Left ventricle myocardium superior (tissue), 1 donor: ENCODE data around the gene RSRC2. TPM values are rescaled to one million over a fixed set of nuclear protein-coding genes. Genes with fewer than 3 reads are reported as not detected.
"Not testable (repeated sequence)": the region's sequence is repeated elsewhere in the genome, so short reads cannot be mapped to it uniquely, and the experiment has no call there.

Experiments used
- ATAC-seq: fragments of 200-7000 bp; cut with Tn5 transposase; one replicate; pipeline ENCODE4 v1.9.1; 2020; ENCODE audit warnings: mild to moderate bottlenecking, moderate library complexity
- DNase-seq: peaks from one replicate; pipeline ENCODE4 v3.0.0-alpha.2; 2020
- intact Hi-C: fragments of 100-400 bp; cut with micrococcal nuclease; formaldehyde crosslinking; loops from one replicate; pipeline ENCODE4 v1.11.0; 2022
- total RNA-seq: library from RNA; stranded (reverse); fragmentation: NEBNext Ultra II Directional; extraction: Animal tissue kit (Norgen Biotek cat#: 25700); gene quantifications from one replicate; pipeline ENCODE4 v1.2.1, GENCODE V29; 2021
- donor health status: DM: no; HTN: yes; CAD: no; lungs with severe emphysema.

The RSRC2 gene
- total RNA-seq, 1 donor from 2014 or later: 36.7 TPM

- DNase-seq: no peak
- intact Hi-C loops: no loop called here
- ATAC-seq: no peak
These were observed 31.5 kb downstream of the RSRC2 start for GRCh38 chr12:122495258-122495657.

GRCh38 chr12:122493222-122493621 lies 33.5 kb downstream of the RSRC2 start:
- ATAC-seq, DNase-seq, intact Hi-C loops: not testable (repeated sequence)

- DNase-seq (no peak), ATAC-seq (no peak)
These were observed 34.7 kb downstream of the RSRC2 start for GRCh38 chr12:122491991-122492390.

GRCh38 chr12:122489038-122489437 lies 37.7 kb downstream of the RSRC2 start:
- ATAC-seq (no peak), DNase-seq (no peak)
- intact Hi-C loops: no loop called here

More at GRCh38 chr12:122491991-122492390, 34.7 kb downstream of the RSRC2 start:
- intact Hi-C loops: no loop called here

GRCh38 chr12:122487807-122488206 lies 38.9 kb downstream of the RSRC2 start:
- DNase-seq, intact Hi-C loops, ATAC-seq: not testable (repeated sequence)

- no peak for DNase-seq
- no peak for ATAC-seq
- intact Hi-C loops: no loop called here
These were observed 39.8 kb downstream of the RSRC2 start for GRCh38 chr12:122486805-122487426.

GRCh38 chr12:122486360-122486759 lies 40.4 kb downstream of the RSRC2 start:
- ATAC-seq, intact Hi-C loops, DNase-seq: not testable (repeated sequence)

GRCh38 chr12:122484385-122484784 lies 42.4 kb downstream of the RSRC2 start:
- intact Hi-C loops, ATAC-seq, DNase-seq: not testable (repeated sequence)

- DNase-seq: no peak
- intact Hi-C loops: no loop called here
- ATAC-seq: no peak
These were observed 42.8 kb downstream of the RSRC2 start for GRCh38 chr12:122483969-122484368.

- intact Hi-C loops: no loop called here
- no peak for ATAC-seq
- DNase-seq: no peak
These were observed 44.9 kb downstream of the RSRC2 start for GRCh38 chr12:122481861-122482260.

- ATAC-seq (no peak), DNase-seq (no peak)
- intact Hi-C loops: no loop called here
These were observed 46.0 kb downstream of the RSRC2 start for GRCh38 chr12:122480753-122481152.

- no peak for DNase-seq
- ATAC-seq: no peak
- intact Hi-C loops: no loop called here
These were observed 52.4 kb downstream of the RSRC2 start for GRCh38 chr12:122474324-122474716.

GRCh38 chr12:122473543-122474323 lies 53.0 kb downstream of the RSRC2 start:
- intact Hi-C loops: no loop called here
- peak; percentile 57 for ATAC-seq
- no peak for DNase-seq

- ATAC-seq (peak; percentile 60), DNase-seq (no peak)
- intact Hi-C loops: loop anchor here (2.0 kb wide), 1 partner anchor 73 kb away; no protein-coding TSS in a partner anchor
These were observed 55.2 kb downstream of the RSRC2 start for GRCh38 chr12:122471324-122472226.

GRCh38 chr12:122470576-122470975 lies 56.2 kb downstream of the RSRC2 start:
- not testable (repeated sequence) for ATAC-seq
- intact Hi-C loops: loop anchor here (2.0 kb wide), 1 partner anchor 72 kb away; no protein-coding TSS in a partner anchor
- peak; percentile 36 for DNase-seq

- intact Hi-C loops: loop anchor here (2.0 kb wide), 1 partner anchor 71 kb away; no protein-coding TSS in a partner anchor
- DNase-seq, ATAC-seq: not testable (repeated sequence)
These were observed 56.9 kb downstream of the RSRC2 start for GRCh38 chr12:122469856-122470255.

GRCh38 chr12:122467983-122468382 lies 58.8 kb downstream of the RSRC2 start:
- DNase-seq (no peak), ATAC-seq (no peak)
- intact Hi-C loops: no loop called here

GRCh38 chr12:122464317-122465042 lies 62.3 kb downstream of the RSRC2 start:
- peak; percentile 82 for ATAC-seq
- DNase-seq, intact Hi-C loops: not testable (repeated sequence)

GRCh38 chr12:122460641-122461040 lies 66.1 kb downstream of the RSRC2 start:
- intact Hi-C loops: no loop called here
- ATAC-seq (no peak), DNase-seq (no peak)
